Tibial nerve (tissue), 3 donors: ENCODE measurements around the gene NFE2L3.

Source experiments
- POLR2A ChIP-seq, 2 donors: fragments of 450-650 bp; IDR thresholded peaks; one replicate each; pipeline ENCODE4 v1.6.1; 2017; ENCODE audit warnings: antibody characterized with exemption in 2 of 2, mild to moderate bottlenecking in 2 of 2, moderate library complexity in 2 of 2
- TF ChIP-seq, protein P1 (sequence below), 5 experiments: fragments of 200-600 bp in 3 of 5; fragments of 450-650 bp in 2 of 5; sonication (generic) in 3 of 5; IDR thresholded peaks; one replicate each; pipeline ENCODE4 v1.5.1; 2016 to 2019; ENCODE audit warnings: antibody characterized with exemption in 5 of 5, mild to moderate bottlenecking in 3 of 5, moderate library complexity in 2 of 5

DNA sequence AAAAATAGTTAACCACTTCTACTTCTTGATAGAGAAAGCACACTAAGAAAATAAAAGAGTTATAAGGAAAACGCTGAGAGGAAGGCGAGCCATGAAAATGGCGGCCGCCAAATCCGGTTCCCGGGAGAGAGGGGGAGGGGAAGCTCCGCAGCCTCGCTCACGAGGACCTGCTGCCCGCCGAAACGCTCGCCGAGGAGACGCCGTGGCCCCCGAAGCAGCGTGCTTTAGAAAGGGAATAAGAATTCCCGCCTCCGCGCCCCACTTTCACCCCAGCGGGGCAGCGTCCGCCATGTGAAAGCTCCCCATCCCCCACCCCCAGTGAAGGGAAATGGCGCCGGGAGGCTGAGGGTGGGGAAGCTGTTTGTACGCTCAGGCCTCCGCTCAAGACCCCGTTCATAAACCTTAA lies 48.0 kb downstream of the NFE2L3 start:
- TF ChIP-seq, protein P1, sequence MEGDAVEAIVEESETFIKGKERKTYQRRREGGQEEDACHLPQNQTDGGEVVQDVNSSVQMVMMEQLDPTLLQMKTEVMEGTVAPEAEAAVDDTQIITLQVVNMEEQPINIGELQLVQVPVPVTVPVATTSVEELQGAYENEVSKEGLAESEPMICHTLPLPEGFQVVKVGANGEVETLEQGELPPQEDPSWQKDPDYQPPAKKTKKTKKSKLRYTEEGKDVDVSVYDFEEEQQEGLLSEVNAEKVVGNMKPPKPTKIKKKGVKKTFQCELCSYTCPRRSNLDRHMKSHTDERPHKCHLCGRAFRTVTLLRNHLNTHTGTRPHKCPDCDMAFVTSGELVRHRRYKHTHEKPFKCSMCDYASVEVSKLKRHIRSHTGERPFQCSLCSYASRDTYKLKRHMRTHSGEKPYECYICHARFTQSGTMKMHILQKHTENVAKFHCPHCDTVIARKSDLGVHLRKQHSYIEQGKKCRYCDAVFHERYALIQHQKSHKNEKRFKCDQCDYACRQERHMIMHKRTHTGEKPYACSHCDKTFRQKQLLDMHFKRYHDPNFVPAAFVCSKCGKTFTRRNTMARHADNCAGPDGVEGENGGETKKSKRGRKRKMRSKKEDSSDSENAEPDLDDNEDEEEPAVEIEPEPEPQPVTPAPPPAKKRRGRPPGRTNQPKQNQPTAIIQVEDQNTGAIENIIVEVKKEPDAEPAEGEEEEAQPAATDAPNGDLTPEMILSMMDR (IDR thresholded peaks at IDR 0.05), result no peak
- TF ChIP-seq POLR2A (IDR thresholded peaks at IDR 0.05), result no peak
